Activated naive CD4-positive, alpha-beta T cell treated with anti-CD3 and anti-CD28 coated beads for 36 hours (primary cell): Measurements from ENCODE around the gene PSMD9. TPM values are rescaled to one million over a fixed set of nuclear protein-coding genes. Genes with fewer than 3 reads are reported as not detected.
"Not testable (repeated sequence)": the region's sequence is repeated elsewhere in the genome, so short reads cannot be mapped to it uniquely, and the experiment has no call there.

Experiments used
- CTCF ChIA-PET: fragments of 350-600 bp; sonication (Branson Sonifier 250); formaldehyde crosslinking; loops from one replicate; lab custom pipeline; 2021; ENCODE audit warnings: antibody characterized with exemption; lab: Charles Lee
- DNase-seq: peaks from one replicate; pipeline ENCODE4 v3.0.0-alpha.2; 2020
- H3K27ac Mint-ChIP-seq: one replicate; pipeline ENCODE4 v1.8.0; 2021; ENCODE audit warnings: mild to moderate bottlenecking, mixed read lengths
- H3K27me3 Mint-ChIP-seq: one replicate; pipeline ENCODE4 v1.8.0; 2021; ENCODE audit warnings: low read depth, mixed read lengths
- H3K36me3 Mint-ChIP-seq: one replicate; pipeline ENCODE4 v1.8.0; 2021; ENCODE audit warnings: low read depth, mixed read lengths
- H3K4me1 Mint-ChIP-seq: one replicate; pipeline ENCODE4 v1.8.0; 2021; ENCODE audit warnings: low read depth, mixed read lengths
- H3K4me3 Mint-ChIP-seq: one replicate; pipeline ENCODE4 v1.8.0; 2021; ENCODE audit warnings: mild to moderate bottlenecking, moderate library complexity, mixed read lengths
- H3K9me3 Mint-ChIP-seq: one replicate; pipeline ENCODE4 v1.8.0; 2021; ENCODE audit warnings: mixed read lengths
- intact Hi-C: fragments of 100-400 bp; cut with micrococcal nuclease; formaldehyde crosslinking; loops from one replicate; pipeline ENCODE4 v1.15.1; 2023
- total RNA-seq, 2 experiments: library from RNA; stranded (reverse); gene quantifications; one replicate each; pipeline ENCODE4 v1.2.3, GENCODE V29; 2021

Gene PSMD9
- total RNA-seq: 10 to 100 TPM; 56.6 to 60.6 TPM

- H3K27me3 Mint-ChIP-seq: no peaks in the 10 kb centered on the region
- peak within 1 kb of the TSS; percentile 94 for H3K27ac Mint-ChIP-seq
- CTCF ChIA-PET: interaction anchor here (0.8 to 4.6 kb wide), 26 partner anchors 10 to 202 kb away, joined by 3 to 72 read pairs (median 4); partner anchors contain the start of genes CFAP251, RHOF and TMEM120B
- peaks cover 37% of the 10 kb centered on the region for H3K4me1 Mint-ChIP-seq
- intact Hi-C loops: loop anchor here (1.0 to 2.0 kb wide), 16 partner anchors 30 to 592 kb away; partner anchors contain the start of genes CAMKK2, CFAP251, DIABLO and ORAI1
- peak within 1 kb of the TSS; percentile 98 for H3K4me3 Mint-ChIP-seq
- H3K36me3 Mint-ChIP-seq: peaks cover 9% of the 10 kb centered on the region
- H3K9me3 Mint-ChIP-seq: no peaks in the 10 kb centered on the region
- DNase-seq: peak; percentile 99
These were observed at the start of gene PSMD9 for GRCh38 chr12:121888478-121889273. TSS of gene PSMD9 (plus strand) at chr12:121888790. CDS start at chr12:121888857, 67 bp downstream.

- intact Hi-C loops: loop anchor here (1.0 to 2.0 kb wide), 7 partner anchors 36 to 387 kb away; partner anchors contain the start of genes CFAP251, DIABLO, MLXIP and PSMD9
- Mint-ChIP-seq H3K27me3 (no peaks in the 10 kb centered on the region), H3K9me3 (no peaks in the 10 kb centered on the region), H3K4me3 (peak overlapping the region; percentile 97), H3K4me1 (peaks cover 11% of the 10 kb centered on the region), H3K27ac (peak overlapping the region; percentile 88), H3K36me3 (no peaks in the 10 kb centered on the region)
- CTCF ChIA-PET: interaction anchor here (0.6 to 5.2 kb wide), 6 partner anchors 17 to 79 kb away, joined by 3 to 32 read pairs (median 7); partner anchors contain the start of genes PSMD9 and RHOF
- peak; percentile 100 for DNase-seq
These were observed 49.2 kb upstream of the PSMD9 start for GRCh38 chr12:121839106-121839992.

GRCh38 chr12:121839993-121840761 lies 48.4 kb upstream of the PSMD9 start:
- no peaks in the 10 kb centered on the region for H3K27me3 Mint-ChIP-seq

GRCh38 chr12:121843236-121843982 lies 45.2 kb upstream of the PSMD9 start:
- Mint-ChIP-seq H3K27me3 (no peaks in the 10 kb centered on the region), H3K9me3 (no peaks in the 10 kb centered on the region), H3K4me1 (peaks cover 11% of the 10 kb centered on the region), H3K27ac (no peak overlapping the region), H3K4me3 (no peak overlapping the region), H3K36me3 (no peaks in the 10 kb centered on the region)
- intact Hi-C loops: no loop called here
- CTCF ChIA-PET: interaction anchor here (0.7 to 1.2 kb wide), 3 partner anchors 8 to 49 kb away, joined by 3 to 6 read pairs (median 4); no protein-coding TSS in a partner anchor
- DNase-seq: no peak

More at GRCh38 chr12:121839993-121840761, 48.4 kb upstream of the PSMD9 start:
- DNase-seq: no peak
- Mint-ChIP-seq H3K4me3 (peak overlapping the region; percentile 97), H3K36me3 (no peaks in the 10 kb centered on the region), H3K4me1 (peaks cover 11% of the 10 kb centered on the region), H3K9me3 (no peaks in the 10 kb centered on the region), H3K27ac (peak overlapping the region; percentile 88)
- intact Hi-C loops: loop anchor here (1.0 to 2.0 kb wide), 7 partner anchors 37 to 386 kb away; partner anchors contain the start of genes CFAP251, DIABLO, MLXIP and PSMD9
- CTCF ChIA-PET: interaction anchor here (0.6 to 5.2 kb wide), 4 partner anchors 29 to 1743 kb away, joined by 3 to 32 read pairs (median 10); partner anchors contain the start of genes PSMD9 and RHOF

- H3K4me1 Mint-ChIP-seq: no peaks in the 10 kb centered on the region
- CTCF ChIA-PET: interaction anchor here (1.4 kb wide), 1 partner anchor 51 kb away, joined by 7 read pairs; no protein-coding TSS in a partner anchor
- H3K27ac Mint-ChIP-seq: no peak overlapping the region
- no peaks in the 10 kb centered on the region for H3K9me3 Mint-ChIP-seq
- H3K36me3 Mint-ChIP-seq: no peaks in the 10 kb centered on the region
- no peaks in the 10 kb centered on the region for H3K27me3 Mint-ChIP-seq
- intact Hi-C loops: no loop called here
- DNase-seq: no peak
- no peak overlapping the region for H3K4me3 Mint-ChIP-seq
These were observed 42.9 kb upstream of the PSMD9 start for GRCh38 chr12:121845701-121846100.

GRCh38 chr12:121849211-121849610 lies 39.4 kb upstream of the PSMD9 start:
- H3K9me3 Mint-ChIP-seq: no peaks in the 10 kb centered on the region
- CTCF ChIA-PET: no interaction called here

GRCh38 chr12:121849665-121850064 lies 38.9 kb upstream of the PSMD9 start:
- Mint-ChIP-seq H3K4me3 (no peak overlapping the region), H3K36me3 (no peaks in the 10 kb centered on the region), H3K4me1 (no peaks in the 10 kb centered on the region), H3K27me3 (no peaks in the 10 kb centered on the region), H3K9me3 (no peaks in the 10 kb centered on the region), H3K27ac (no peak overlapping the region)
- no peak for DNase-seq
- CTCF ChIA-PET: no interaction called here
- intact Hi-C loops: no loop called here

More at GRCh38 chr12:121849211-121849610, 39.4 kb upstream of the PSMD9 start:
- Mint-ChIP-seq H3K4me1 (no peaks in the 10 kb centered on the region), H3K36me3 (no peaks in the 10 kb centered on the region), H3K27ac (no peak overlapping the region), H3K27me3 (no peaks in the 10 kb centered on the region), H3K4me3 (no peak overlapping the region)
- no peak for DNase-seq
- intact Hi-C loops: no loop called here

- H3K9me3 Mint-ChIP-seq, intact Hi-C loops, H3K27ac Mint-ChIP-seq, H3K27me3 Mint-ChIP-seq, DNase-seq, H3K36me3 Mint-ChIP-seq, H3K4me1 Mint-ChIP-seq, H3K4me3 Mint-ChIP-seq: not testable (repeated sequence)
- CTCF ChIA-PET: interaction anchor here (0.8 kb wide), 1 partner anchor 37 kb away, joined by 3 read pairs; no protein-coding TSS in a partner anchor
These were observed 36.2 kb upstream of the PSMD9 start for GRCh38 chr12:121852392-121852791.

GRCh38 chr12:121857322-121858246 lies 31.0 kb upstream of the PSMD9 start:
- no peak for DNase-seq
- peaks cover 2% of the 10 kb centered on the region for H3K4me1 Mint-ChIP-seq
- CTCF ChIA-PET: interaction anchor here (1.3 kb wide), 1 partner anchor 63 kb away, joined by 6 read pairs; no protein-coding TSS in a partner anchor
- H3K4me3 Mint-ChIP-seq: no peak overlapping the region
- H3K9me3 Mint-ChIP-seq: no peaks in the 10 kb centered on the region
- no peaks in the 10 kb centered on the region for H3K27me3 Mint-ChIP-seq
- intact Hi-C loops: no loop called here
- no peak overlapping the region for H3K27ac Mint-ChIP-seq
- no peaks in the 10 kb centered on the region for H3K36me3 Mint-ChIP-seq

- Mint-ChIP-seq H3K4me3 (no peak overlapping the region), H3K27ac (no peak overlapping the region), H3K27me3 (no peaks in the 10 kb centered on the region), H3K36me3 (no peaks in the 10 kb centered on the region), H3K9me3 (no peaks in the 10 kb centered on the region), H3K4me1 (peaks cover 2% of the 10 kb centered on the region)
- intact Hi-C loops: no loop called here
- no peak for DNase-seq
- CTCF ChIA-PET: interaction anchor here (1.3 kb wide), 1 partner anchor 64 kb away, joined by 6 read pairs; no protein-coding TSS in a partner anchor
These were observed 30.3 kb upstream of the PSMD9 start for GRCh38 chr12:121858318-121858661.
